GM12872 (cell line): Measurements from ENCODE around the gene PCNX1.

Experiments
- TF ChIP-seq, protein P1 (sequence below): IDR thresholded peaks from 3 replicates; pipeline ENCODE4 v1.5.1; 2011; ENCODE audit warnings: low read depth, mild to moderate bottlenecking, low read length, moderate library complexity; ENCODE audit not compliant: insufficient read depth

Gene PCNX1

DNA sequence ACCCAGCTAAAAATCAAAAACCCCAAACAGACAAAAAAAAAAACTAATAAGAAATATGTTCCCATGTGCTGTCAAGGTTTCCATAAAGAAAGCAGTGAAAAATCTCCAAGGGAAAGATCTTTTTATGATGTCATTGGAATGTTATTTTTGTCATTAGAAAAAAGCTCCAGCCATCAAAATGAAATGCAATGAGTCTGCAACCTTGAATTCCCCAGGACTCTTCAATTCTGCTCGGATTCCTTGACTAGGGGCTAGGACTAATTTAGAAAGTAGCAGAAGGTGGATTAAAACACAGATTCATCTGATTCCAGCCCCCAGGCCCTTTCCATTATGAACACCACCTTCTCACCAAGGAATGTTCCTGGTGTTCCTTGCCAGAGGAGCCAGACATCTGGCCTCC, 6.0 kb upstream of the PCNX1 start:
- TF ChIP-seq, protein P1, sequence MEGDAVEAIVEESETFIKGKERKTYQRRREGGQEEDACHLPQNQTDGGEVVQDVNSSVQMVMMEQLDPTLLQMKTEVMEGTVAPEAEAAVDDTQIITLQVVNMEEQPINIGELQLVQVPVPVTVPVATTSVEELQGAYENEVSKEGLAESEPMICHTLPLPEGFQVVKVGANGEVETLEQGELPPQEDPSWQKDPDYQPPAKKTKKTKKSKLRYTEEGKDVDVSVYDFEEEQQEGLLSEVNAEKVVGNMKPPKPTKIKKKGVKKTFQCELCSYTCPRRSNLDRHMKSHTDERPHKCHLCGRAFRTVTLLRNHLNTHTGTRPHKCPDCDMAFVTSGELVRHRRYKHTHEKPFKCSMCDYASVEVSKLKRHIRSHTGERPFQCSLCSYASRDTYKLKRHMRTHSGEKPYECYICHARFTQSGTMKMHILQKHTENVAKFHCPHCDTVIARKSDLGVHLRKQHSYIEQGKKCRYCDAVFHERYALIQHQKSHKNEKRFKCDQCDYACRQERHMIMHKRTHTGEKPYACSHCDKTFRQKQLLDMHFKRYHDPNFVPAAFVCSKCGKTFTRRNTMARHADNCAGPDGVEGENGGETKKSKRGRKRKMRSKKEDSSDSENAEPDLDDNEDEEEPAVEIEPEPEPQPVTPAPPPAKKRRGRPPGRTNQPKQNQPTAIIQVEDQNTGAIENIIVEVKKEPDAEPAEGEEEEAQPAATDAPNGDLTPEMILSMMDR: no peak

DNA sequence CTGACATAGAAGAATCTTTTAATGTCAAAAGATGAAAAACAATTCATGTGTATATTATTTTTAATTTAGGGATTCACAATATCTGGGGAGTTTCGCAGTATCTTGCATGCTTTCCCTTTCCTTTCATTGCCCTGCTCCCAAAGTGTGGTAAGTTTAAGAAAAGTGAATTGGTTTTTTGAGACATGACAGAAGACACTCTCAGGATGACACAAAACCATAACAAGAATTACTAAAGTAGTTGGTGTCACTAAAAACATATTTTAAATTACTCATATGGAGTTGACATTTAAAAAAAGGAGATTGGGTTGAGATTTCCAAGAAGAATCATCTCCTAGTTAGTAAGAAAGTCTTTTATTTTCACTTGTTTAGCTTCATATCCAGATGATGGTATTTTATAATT, 5.1 kb upstream of the PCNX1 start:
- TF ChIP-seq, protein P1: no peak

- TF ChIP-seq, protein P1: no peak
Observed at GRCh38 chr14:70904373-70904772, 2.9 kb upstream of the PCNX1 start.

- TF ChIP-seq, protein P1: no peak
Observed at GRCh38 chr14:70905301-70905700, 2.0 kb upstream of the PCNX1 start.

DNA sequence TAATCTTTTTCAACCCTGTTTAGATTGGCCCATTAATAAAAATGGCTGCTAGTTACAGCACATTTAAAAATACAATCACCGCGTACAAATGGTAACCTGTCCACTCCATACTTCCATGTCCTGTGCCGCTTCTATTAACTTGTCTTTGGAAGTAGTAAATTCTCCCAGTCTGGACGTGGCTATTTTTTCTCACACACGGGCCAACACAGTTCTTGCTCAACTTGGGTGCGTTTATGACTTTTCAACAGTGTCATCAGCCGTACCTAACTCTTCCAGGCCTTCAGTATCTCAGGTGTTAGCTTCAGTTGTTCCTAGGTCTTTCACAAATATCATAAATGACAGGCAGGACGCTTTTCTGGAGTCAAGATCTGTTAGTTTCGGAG, 475 bp upstream of the PCNX1 start:
- TF ChIP-seq, protein P1: no peak

DNA sequence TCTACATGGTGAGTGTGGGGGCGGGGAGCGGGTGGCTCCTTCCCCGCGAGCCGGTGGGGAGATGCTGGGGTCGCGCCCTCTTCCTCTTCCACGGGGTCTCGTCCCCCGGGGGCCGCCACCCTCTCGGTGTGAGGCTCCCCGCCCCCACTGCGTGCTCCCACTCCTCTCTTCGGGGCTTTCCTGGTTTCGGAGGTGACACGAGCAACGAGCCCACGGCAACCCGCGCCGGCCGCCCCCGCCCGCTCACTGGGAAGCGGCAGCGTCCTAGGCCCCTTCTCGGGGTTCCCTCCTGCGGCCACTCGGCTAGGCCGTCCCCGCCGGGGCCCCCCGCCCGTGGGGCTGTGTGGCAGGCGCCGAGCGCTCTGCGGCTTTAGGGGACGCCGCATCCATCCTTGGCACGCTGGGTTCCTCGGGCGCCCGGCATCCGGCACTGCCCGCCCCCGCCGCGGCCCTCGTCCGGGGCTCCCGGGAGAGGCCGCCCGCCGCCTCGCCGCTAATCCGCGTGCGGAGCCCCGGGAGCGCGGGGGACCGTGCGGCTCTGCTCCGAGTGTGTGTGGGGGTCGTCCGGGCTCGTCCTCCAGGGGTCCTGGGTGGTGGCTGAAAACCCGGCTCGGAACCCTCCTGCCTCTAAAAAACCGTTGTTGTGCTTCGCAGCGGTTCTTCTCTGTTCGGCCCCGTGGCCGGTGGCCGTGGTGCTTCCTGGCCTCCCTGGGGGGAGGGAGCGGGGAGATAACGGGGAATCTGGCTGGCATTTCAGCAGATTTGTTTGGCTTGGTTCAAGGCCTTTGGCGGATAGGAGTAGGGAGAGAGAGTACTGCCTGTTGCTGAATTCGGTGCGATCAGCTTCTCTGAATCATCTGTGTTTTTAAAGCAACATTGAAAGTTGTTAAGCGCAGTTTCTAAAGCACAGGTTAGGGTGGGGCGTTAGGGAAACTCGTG, 1.0 kb downstream of the PCNX1 start:
- TF ChIP-seq, protein P1: no peak

GRCh38 chr14:70908935-70909641, 1.8 kb downstream of the PCNX1 start:
- TF ChIP-seq, protein P1: no peak
